Trophoblast cell (in vitro differentiated cells and primary cell): ENCODE results near the gene YWHAQ.

Experiments
- DNase-seq, 2 donors: peaks; one replicate each; pipeline ENCODE4 v3.0.0-alpha.2; 2016
- H2AFZ ChIP-seq: 2 replicates; pipeline ENCODE4 v1.6.1; 2013; ENCODE audit warnings: low read length, moderate library complexity, mild to moderate bottlenecking; ENCODE audit not compliant: insufficient read depth, poor library complexity
- H2AK5ac ChIP-seq: 2 replicates; pipeline ENCODE4 v1.6.1; 2013; ENCODE audit warnings: mild to moderate bottlenecking, low read length
- H2BK120ac ChIP-seq: 2 replicates; pipeline ENCODE4 v1.6.1; 2013; ENCODE audit warnings: low read length, mild to moderate bottlenecking, moderate library complexity; ENCODE audit not compliant: insufficient read depth, poor library complexity
- H2BK12ac ChIP-seq: 2 replicates; pipeline ENCODE4 v1.6.1; 2013; ENCODE audit warnings: mild to moderate bottlenecking, low read length, moderate library complexity
- H2BK5ac ChIP-seq: 2 replicates; pipeline ENCODE4 v1.6.1; 2013; ENCODE audit warnings: low read length, low read depth, moderate library complexity, mild to moderate bottlenecking; ENCODE audit not compliant: poor library complexity
- H3K14ac ChIP-seq: 2 replicates; pipeline ENCODE4 v1.6.1; 2013; ENCODE audit warnings: mild to moderate bottlenecking, low read length
- H3K18ac ChIP-seq: 2 replicates; pipeline ENCODE4 v1.6.1; 2013; ENCODE audit warnings: mild to moderate bottlenecking, low read length
- H3K23ac ChIP-seq: 2 replicates; pipeline ENCODE4 v1.6.1; 2013; ENCODE audit warnings: low read length
- H3K27ac ChIP-seq: 2 replicates; pipeline ENCODE4 v1.5.1; 2013; ENCODE audit warnings: low read depth, mild to moderate bottlenecking, inconsistent platforms, low read length, moderate library complexity
- H3K27me3 ChIP-seq: 2 replicates; pipeline ENCODE4 v1.6.1; 2013; ENCODE audit warnings: inconsistent platforms, mild to moderate bottlenecking, low read length, moderate library complexity; ENCODE audit not compliant: insufficient read depth
- H3K36me3 ChIP-seq, 2 experiments: 1 replicate in 1 of 2; 2 replicates in 1 of 2; pipeline ENCODE4 v1.6.1; 2013; ENCODE audit warnings: low read length in 2 of 2, mild to moderate bottlenecking in 2 of 2, moderate library complexity in 1 of 2; ENCODE audit not compliant: insufficient read depth in 2 of 2, control insufficient read depth in 1 of 2
- H3K4ac ChIP-seq: 2 replicates; pipeline ENCODE4 v1.6.1; 2013; ENCODE audit warnings: low read depth, mild to moderate bottlenecking, low read length, moderate library complexity
- H3K4me1 ChIP-seq, 2 experiments: 1 replicate in 1 of 2; 2 replicates in 1 of 2; pipeline ENCODE4 v1.6.1; 2013; ENCODE audit warnings: low read length in 2 of 2, mild to moderate bottlenecking in 2 of 2, moderate library complexity in 1 of 2; ENCODE audit not compliant: insufficient read depth in 2 of 2, control insufficient read depth in 1 of 2
- H3K4me2 ChIP-seq: 2 replicates; pipeline ENCODE4 v1.6.1; 2013; ENCODE audit warnings: inconsistent platforms, mild to moderate bottlenecking, low read length, moderate library complexity
- H3K4me3 ChIP-seq: 2 replicates; pipeline ENCODE4 v1.5.1; 2013; ENCODE audit warnings: mild to moderate bottlenecking, low read depth, low read length, inconsistent platforms
- H3K79me1 ChIP-seq: one replicate; pipeline ENCODE4 v1.6.1; 2013; ENCODE audit warnings: low read length
- H3K79me2 ChIP-seq: 2 replicates; pipeline ENCODE4 v1.6.1; 2013; ENCODE audit warnings: low read length, mild to moderate bottlenecking; ENCODE audit not compliant: control insufficient read depth, insufficient read depth, poor library complexity
- H3K9ac ChIP-seq: 2 replicates; pipeline ENCODE4 v1.6.1; 2013; ENCODE audit warnings: mild to moderate bottlenecking, low read length
- H3K9me3 ChIP-seq: 2 replicates; pipeline ENCODE4 v1.6.1; 2013; ENCODE audit warnings: low read depth, mild to moderate bottlenecking, control low read depth, inconsistent platforms, low read length; ENCODE audit not compliant: insufficient read depth
- H4K12ac ChIP-seq: 2 replicates; pipeline ENCODE4 v1.6.1; 2013; ENCODE audit warnings: low read depth, mild to moderate bottlenecking, low read length, moderate library complexity
- H4K8ac ChIP-seq: 2 replicates; pipeline ENCODE4 v1.6.1; 2013; ENCODE audit warnings: low read depth, mild to moderate bottlenecking, low read length, moderate library complexity
- H4K91ac ChIP-seq: one replicate; pipeline ENCODE4 v1.6.1; 2013; ENCODE audit warnings: low read depth, mild to moderate bottlenecking, low read length, moderate library complexity
- WGBS: extraction: QIAGEN DNeasy Blood & Tissue Kit; methylation state at CpG from one replicate; pipeline ENCODE4 v1.1.7; 2013; ENCODE audit warnings: missing lambda C conversion rate; ENCODE audit not compliant: insufficient read length, insufficient coverage; ENCODE audit errors: extremely low coverage; 5-methylcytosine and 5-hydroxymethylcytosine counted together

The YWHAQ gene

DNA sequence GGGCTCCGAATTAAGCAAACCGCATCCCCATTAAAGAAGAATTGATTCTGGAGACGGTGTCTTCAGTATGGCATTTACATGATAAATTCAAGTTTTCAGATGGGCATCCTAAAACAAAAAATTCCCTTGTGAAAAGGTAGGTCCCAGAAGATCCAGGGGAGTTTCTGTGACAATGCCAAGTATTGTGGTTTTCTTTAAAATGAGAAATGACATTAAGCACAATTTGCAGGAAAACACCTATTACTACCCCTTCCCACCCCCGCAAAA lies 689 bp upstream of the YWHAQ start:
- H4K12ac ChIP-seq, result no peak overlapping the region

DNA sequence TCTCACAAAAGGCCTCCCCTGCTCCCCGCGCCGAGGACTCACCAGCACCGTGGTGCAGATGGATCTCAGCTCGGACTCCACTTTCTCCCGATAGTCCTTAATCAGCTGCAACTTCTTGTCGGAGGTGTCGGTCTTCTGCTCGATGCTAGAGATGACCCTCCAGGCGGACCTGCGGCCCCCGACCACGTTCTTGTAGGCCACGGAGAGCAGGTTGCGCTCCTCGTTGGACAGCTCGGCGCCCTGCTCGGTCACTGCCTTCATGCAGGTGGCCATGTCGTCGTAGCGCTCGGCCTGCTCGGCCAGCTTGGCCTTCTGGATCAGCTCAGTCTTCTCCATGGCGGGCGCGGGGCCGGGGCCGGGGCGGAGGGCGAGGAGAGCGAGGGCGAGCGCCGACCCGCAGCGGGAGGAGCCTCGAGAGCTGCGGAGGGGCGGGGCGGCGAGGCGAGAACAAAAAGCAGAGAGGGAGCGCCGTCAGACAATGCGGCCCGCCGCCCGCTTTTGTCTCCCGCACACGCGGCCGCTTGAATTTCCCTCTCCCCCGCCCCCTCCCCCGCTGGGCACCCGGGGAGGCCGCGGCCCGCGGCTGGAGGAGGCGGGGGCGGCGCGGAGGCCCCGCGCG lies 571 bp downstream of the YWHAQ start:
- no CpG with 5 or more reads among the region's 67 CpGs for WGBS
- H3K4me3 ChIP-seq, result peak overlapping the region; percentile 97
- peak overlapping the region; percentile 97 for H3K18ac ChIP-seq
- no peaks in the 10 kb centered on the region for H3K27me3 ChIP-seq
- peak overlapping the region; percentile 96 for H4K91ac ChIP-seq
- H4K12ac ChIP-seq, result peak overlapping the region; percentile 90
- H2BK12ac ChIP-seq, result no peak overlapping the region
- H3K14ac ChIP-seq, result peak overlapping the region; percentile 98
- peak overlapping the region; percentile 97 for H2AK5ac ChIP-seq
- H3K27ac ChIP-seq, result peak overlapping the region; percentile 91
- H4K8ac ChIP-seq, result peak overlapping the region; percentile 88
- peak overlapping the region; percentile 85 for H3K4me2 ChIP-seq
- peaks cover 9 to 10% of the 10 kb centered on the region in 2 experiments for H3K4me1 ChIP-seq
- peaks cover 10% of the 10 kb centered on the region for H3K79me1 ChIP-seq
- peak overlapping the region; percentile 96 for H3K4ac ChIP-seq
- peak overlapping the region; percentile 95 for H3K9ac ChIP-seq
- DNase-seq, result peak; percentile 81 to 82
- peak overlapping the region; percentile 84 for H2BK120ac ChIP-seq
- H3K23ac ChIP-seq, result no peak overlapping the region
- peak overlapping the region; percentile 82 for H2BK5ac ChIP-seq
- H3K36me3 ChIP-seq, result peaks cover 2 to 6% of the 10 kb centered on the region in 2 experiments
- no peaks in the 10 kb centered on the region for H3K9me3 ChIP-seq
- peak overlapping the region; percentile 98 for H2AFZ ChIP-seq
- peaks cover 14% of the 10 kb centered on the region for H3K79me2 ChIP-seq

More for the DNA sequence above, 689 bp upstream of the YWHAQ start:
- WGBS, result no CpG with 5 or more reads among the region's 4 CpGs
- H4K8ac ChIP-seq, result no peak overlapping the region
- no peaks in the 10 kb centered on the region for H3K27me3 ChIP-seq
- no peak for DNase-seq
- no peak overlapping the region for H3K27ac ChIP-seq
- H3K18ac ChIP-seq, result no peak overlapping the region
- peaks cover 2 to 6% of the 10 kb centered on the region in 2 experiments for H3K36me3 ChIP-seq
- H3K4me3 ChIP-seq, result no peak overlapping the region
- H3K9ac ChIP-seq, result no peak overlapping the region
- H3K14ac ChIP-seq, result no peak overlapping the region
- H3K4ac ChIP-seq, result no peak overlapping the region
- no peak overlapping the region for H3K23ac ChIP-seq
- peaks cover 14% of the 10 kb centered on the region for H3K79me2 ChIP-seq
- H3K4me1 ChIP-seq, result peaks cover 9 to 10% of the 10 kb centered on the region in 2 experiments
- no peak overlapping the region for H2AK5ac ChIP-seq
- peaks cover 10% of the 10 kb centered on the region for H3K79me1 ChIP-seq
- H3K9me3 ChIP-seq, result no peaks in the 10 kb centered on the region
- no peak overlapping the region for H2BK5ac ChIP-seq
- H4K91ac ChIP-seq, result no peak overlapping the region
- H2BK12ac ChIP-seq, result no peak overlapping the region
- H2AFZ ChIP-seq, result peak overlapping the region; percentile 83
- peak overlapping the region; percentile 85 for H3K4me2 ChIP-seq
- no peak overlapping the region for H2BK120ac ChIP-seq

DNA sequence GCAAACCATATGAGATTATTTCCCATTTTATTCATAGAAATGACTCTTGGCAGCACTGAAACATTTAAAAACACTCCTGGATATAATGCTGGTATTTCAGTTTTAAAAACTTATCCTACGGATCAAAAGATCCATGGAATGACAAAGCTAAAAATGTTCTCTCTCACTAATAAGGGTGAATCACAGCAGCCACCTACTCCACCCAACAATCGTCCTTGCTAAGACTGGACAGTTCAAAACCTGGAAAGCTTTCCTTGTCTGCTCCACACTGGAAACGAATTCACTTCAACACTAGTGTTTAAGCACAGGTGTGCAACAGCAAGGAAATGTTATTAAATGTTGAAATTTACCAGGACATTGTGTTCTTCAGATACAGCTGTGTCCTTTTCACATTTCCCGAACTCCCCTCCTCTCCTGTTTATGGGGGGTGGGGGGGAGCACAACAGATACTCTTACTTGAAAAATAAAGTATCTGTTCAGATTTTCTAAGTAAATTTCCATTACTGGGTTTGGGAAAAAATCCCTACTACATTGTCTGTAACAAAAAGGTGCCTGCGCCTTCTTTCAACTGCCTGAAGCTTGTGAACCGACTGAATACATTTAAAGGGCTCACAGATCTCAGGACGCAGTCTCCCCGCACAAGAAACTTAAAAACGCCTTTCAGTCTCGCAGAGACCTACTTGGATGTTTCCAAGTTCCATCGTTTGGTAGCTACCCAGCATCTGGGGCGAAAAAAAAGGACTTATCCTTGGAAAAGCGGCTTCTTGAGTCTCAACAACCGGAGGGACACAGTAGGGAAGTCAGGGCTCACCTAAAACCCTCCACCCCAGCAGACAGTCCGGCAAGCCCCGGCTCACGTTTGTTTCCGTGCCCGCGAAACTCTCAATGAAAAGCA lies 1.3 kb downstream of the YWHAQ start:
- H3K9ac ChIP-seq, result peak overlapping the region; percentile 95
- peak overlapping the region; percentile 98 for H3K14ac ChIP-seq
- H4K8ac ChIP-seq, result no peak overlapping the region
- no peak overlapping the region for H2AFZ ChIP-seq
- peak overlapping the region; percentile 91 for H4K91ac ChIP-seq
- peak overlapping the region; percentile 51 for H2AK5ac ChIP-seq
- H3K79me1 ChIP-seq, result peaks cover 10% of the 10 kb centered on the region
- peak; percentile 32 to 79 for DNase-seq
- peak overlapping the region; percentile 82 for H2BK5ac ChIP-seq
- H2BK120ac ChIP-seq, result peak overlapping the region; percentile 84
- WGBS, result no CpG with 5 or more reads among the region's 20 CpGs
- peak overlapping the region; percentile 85 for H3K4me2 ChIP-seq
- peaks cover 16% of the 10 kb centered on the region for H3K79me2 ChIP-seq
- H3K23ac ChIP-seq, result no peak overlapping the region
- H2BK12ac ChIP-seq, result no peak overlapping the region
- H3K36me3 ChIP-seq, result peaks cover 2 to 8% of the 10 kb centered on the region in 2 experiments
- H3K4me1 ChIP-seq, result peaks cover 9 to 10% of the 10 kb centered on the region in 2 experiments
- no peaks in the 10 kb centered on the region for H3K9me3 ChIP-seq
- peak overlapping the region; percentile 16 for H3K27ac ChIP-seq
- H3K27me3 ChIP-seq, result no peaks in the 10 kb centered on the region
- H3K18ac ChIP-seq, result peak overlapping the region; percentile 97
- H4K12ac ChIP-seq, result no peak overlapping the region
- H3K4ac ChIP-seq, result peak overlapping the region; percentile 96
- peak overlapping the region; percentile 97 for H3K4me3 ChIP-seq

DNA sequence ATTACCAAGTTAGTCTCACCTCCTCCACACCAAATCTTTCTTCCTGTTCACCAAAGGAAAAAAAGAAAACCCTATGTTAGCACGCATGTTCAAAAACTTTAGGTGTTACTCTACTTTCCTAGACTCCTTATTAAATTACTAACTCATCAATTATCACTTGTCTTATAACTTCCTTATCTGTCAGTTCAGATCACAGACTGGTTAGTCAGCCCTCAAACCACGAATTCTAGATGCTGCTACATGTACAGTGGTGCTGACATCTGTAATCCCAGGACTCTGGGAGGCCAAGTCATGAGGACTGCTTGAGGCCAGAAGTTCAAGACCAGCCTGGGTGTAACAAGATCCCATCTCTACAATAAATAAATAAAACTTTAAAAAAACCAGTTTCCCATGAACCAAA lies 3.5 kb downstream of the YWHAQ start:
- no peak overlapping the region for H4K12ac ChIP-seq
- H2AK5ac ChIP-seq, result no peak overlapping the region
- no peak overlapping the region for H3K4me3 ChIP-seq
- no peak overlapping the region for H4K8ac ChIP-seq
- no peak overlapping the region for H3K27ac ChIP-seq
- no peak for DNase-seq
- H3K79me2 ChIP-seq, result peaks cover 22% of the 10 kb centered on the region
- no peaks in the 10 kb centered on the region for H3K27me3 ChIP-seq
- no peak overlapping the region for H2BK5ac ChIP-seq
- H3K4me2 ChIP-seq, result no peak overlapping the region
- no peak overlapping the region for H4K91ac ChIP-seq
- no peak overlapping the region for H2AFZ ChIP-seq
- peaks cover 10% of the 10 kb centered on the region for H3K79me1 ChIP-seq
- no peak overlapping the region for H2BK12ac ChIP-seq
- no peak overlapping the region for H2BK120ac ChIP-seq
- no peaks in the 10 kb centered on the region for H3K9me3 ChIP-seq
- H3K9ac ChIP-seq, result no peak overlapping the region
- no CpG with 5 or more reads among the region's 2 CpGs for WGBS
- peak overlapping the region; percentile 94 for H3K4ac ChIP-seq
- no peak overlapping the region for H3K23ac ChIP-seq
- H3K14ac ChIP-seq, result no peak overlapping the region
- peaks cover 4 to 18% of the 10 kb centered on the region in 2 experiments for H3K36me3 ChIP-seq
- H3K18ac ChIP-seq, result no peak overlapping the region
- H3K4me1 ChIP-seq, result peaks cover 7 to 9% of the 10 kb centered on the region in 2 experiments
